Stomach (tissue), 9 donors: Measurements from ENCODE around the gene NUFIP2. TPM values are rescaled to one million over a fixed set of nuclear protein-coding genes. Genes with fewer than 3 reads are reported as not detected.

Experiments used
- DNase-seq, 2 donors: peaks; one replicate each; pipeline versions ENCODE4 v3.0.0 to v3.0.0-alpha.2; 2013 to 2019
- H3K27ac ChIP-seq, 5 donors: fragments of 200-600 bp in 4 of 5; sonication (generic) in 4 of 5; one replicate each; pipeline ENCODE4 v1.5.1; 2013 to 2019; ENCODE audit warnings: mild to moderate bottlenecking in 1 of 5, moderate library complexity in 1 of 5
- H3K27me3 ChIP-seq, 3 donors: fragments of 200-600 bp; sonication (generic); one replicate each; pipeline ENCODE4 v1.5.1; 2017 to 2019; ENCODE audit warnings: mixed run types in 1 of 3
- H3K36me3 ChIP-seq, 4 donors: fragments of 200-600 bp; sonication (generic); 1 replicate in 3 of 4; 2 replicates in 1 of 4; pipeline ENCODE4 v1.5.1; 2016 to 2019
- H3K4me1 ChIP-seq, 4 donors: fragments of 200-600 bp; sonication (generic); one replicate each; pipeline ENCODE4 v1.5.1; 2016 to 2019
- H3K4me3 ChIP-seq, 4 donors: fragments of 200-600 bp; sonication (generic) in 3 of 4; one replicate each; pipeline ENCODE4 v1.5.1; 2016 to 2019; ENCODE audit warnings: mild to moderate bottlenecking in 1 of 4
- H3K9me3 ChIP-seq, 4 donors: fragments of 200-600 bp; sonication (generic); one replicate each; pipeline ENCODE4 v1.5.1; 2016 to 2019
- EP300 ChIP-seq: sonication (generic); formaldehyde crosslinking; IDR thresholded peaks from one replicate; pipeline ENCODE4 v1.6.1; 2017; ENCODE audit warnings: antibody characterized with exemption
- POLR2A ChIP-seq, 4 donors: fragments of 450-650 bp; IDR thresholded peaks; one replicate each; pipeline ENCODE4 v1.6.1; 2016; ENCODE audit warnings: antibody characterized with exemption in 4 of 4, control low read depth in 2 of 4, mild to moderate bottlenecking in 1 of 4, moderate library complexity in 1 of 4
- POLR2AphosphoS5 ChIP-seq, 3 donors: sonication (generic); formaldehyde crosslinking; IDR thresholded peaks; one replicate each; pipeline ENCODE4 v1.6.1; 2016; ENCODE audit warnings: antibody characterized with exemption in 3 of 3
- WGBS, 5 donors: extraction: QIAGEN DNeasy Blood & Tissue Kit in 3 of 5; methylation state at CpG; one replicate each; pipeline versions ENCODE4 v1.1.5 to v1.1.7; 2013 to 2018; 5-methylcytosine and 5-hydroxymethylcytosine counted together
- intact Hi-C: fragments of 100-400 bp; cut with DNase I; formaldehyde crosslinking; loops from one replicate; pipeline ENCODE4 v1.15.1; 2023; ENCODE audit warnings: low total_unique reads
- polyA plus RNA-seq, 3 donors: library from polyadenylated mRNA; stranded (reverse); fragments of 200-250 nt; gene quantifications; one replicate each; pipeline ENCODE4 v1.2.3, GENCODE V29; 2013
- total RNA-seq, 5 donors: library from RNA; depleted of rRNA; stranded (reverse); fragments of >200 nt; gene quantifications; one replicate each; pipeline versions ENCODE4 v1.1.0 to v1.2.3, GENCODE V29; 2014 to 2016
- TF ChIP-seq, protein P1 (sequence below), 7 experiments: fragments of 450-650 bp in 4 of 7; fragments of 200-600 bp in 3 of 7; sonication (generic) in 3 of 7; IDR thresholded peaks; one replicate each; pipeline ENCODE4 v1.5.1; 2016 to 2019; ENCODE audit warnings: antibody characterized with exemption in 7 of 7, control low read depth in 2 of 7, mild to moderate bottlenecking in 1 of 7
- donor health status: healthy with polysubstance abuse.
- donor health status: Bipolar disorder and iron deficiency.
- donor health status: healthy.

NUFIP2 gene
- total and polyA plus RNA-seq, 8 donors, result 5.6 to 151 (median 27.8) TPM

DNA sequence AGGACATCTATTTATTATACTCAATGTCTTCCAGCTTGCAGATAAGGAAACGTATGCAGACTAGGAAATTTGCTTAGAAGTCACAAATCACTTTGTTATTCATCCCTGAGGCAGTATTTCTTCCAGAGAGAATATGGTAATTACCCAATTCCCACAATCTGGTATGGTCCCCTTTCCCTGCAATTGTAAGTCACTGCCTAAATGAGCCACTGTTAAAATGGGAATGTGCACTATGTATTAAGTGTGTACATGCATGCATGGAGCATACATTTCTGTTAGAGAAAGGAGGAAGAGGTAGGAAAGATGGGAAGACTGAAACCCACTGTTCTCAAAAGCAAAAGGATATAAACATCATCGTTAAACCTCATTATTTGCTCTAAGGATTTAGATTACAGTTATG lies 10.0 kb downstream of the NUFIP2 start:
- Histone ChIP-seq H3K4me1 (peaks cover 16 to 99% (median 69%) of the 10 kb centered on the region in 4 donors), H3K4me3 (peak overlapping the region in 1 of 4 donors; percentile 18), H3K27ac (no peak overlapping the region), H3K27me3 (no peaks in the 10 kb centered on the region), H3K36me3 (peaks cover 39 to 94% (median 87%) of the 10 kb centered on the region in 4 donors), H3K9me3 (no peaks in the 10 kb centered on the region)
- TF ChIP-seq EP300, result no peak
- no peak for TF ChIP-seq POLR2AphosphoS5 (IDR thresholded peaks at IDR 0.05)
- TF ChIP-seq POLR2A (IDR thresholded peaks at IDR 0.05), result no peak
- TF ChIP-seq, protein P1, sequence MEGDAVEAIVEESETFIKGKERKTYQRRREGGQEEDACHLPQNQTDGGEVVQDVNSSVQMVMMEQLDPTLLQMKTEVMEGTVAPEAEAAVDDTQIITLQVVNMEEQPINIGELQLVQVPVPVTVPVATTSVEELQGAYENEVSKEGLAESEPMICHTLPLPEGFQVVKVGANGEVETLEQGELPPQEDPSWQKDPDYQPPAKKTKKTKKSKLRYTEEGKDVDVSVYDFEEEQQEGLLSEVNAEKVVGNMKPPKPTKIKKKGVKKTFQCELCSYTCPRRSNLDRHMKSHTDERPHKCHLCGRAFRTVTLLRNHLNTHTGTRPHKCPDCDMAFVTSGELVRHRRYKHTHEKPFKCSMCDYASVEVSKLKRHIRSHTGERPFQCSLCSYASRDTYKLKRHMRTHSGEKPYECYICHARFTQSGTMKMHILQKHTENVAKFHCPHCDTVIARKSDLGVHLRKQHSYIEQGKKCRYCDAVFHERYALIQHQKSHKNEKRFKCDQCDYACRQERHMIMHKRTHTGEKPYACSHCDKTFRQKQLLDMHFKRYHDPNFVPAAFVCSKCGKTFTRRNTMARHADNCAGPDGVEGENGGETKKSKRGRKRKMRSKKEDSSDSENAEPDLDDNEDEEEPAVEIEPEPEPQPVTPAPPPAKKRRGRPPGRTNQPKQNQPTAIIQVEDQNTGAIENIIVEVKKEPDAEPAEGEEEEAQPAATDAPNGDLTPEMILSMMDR (IDR thresholded peaks at IDR 0.05), result no peak
- WGBS, 5 donors, result 40 to 49% (median 43%) methylated on average over 2 of the region's 2 CpGs
- intact Hi-C loops, result no loop called here
- no peak for DNase-seq

DNA sequence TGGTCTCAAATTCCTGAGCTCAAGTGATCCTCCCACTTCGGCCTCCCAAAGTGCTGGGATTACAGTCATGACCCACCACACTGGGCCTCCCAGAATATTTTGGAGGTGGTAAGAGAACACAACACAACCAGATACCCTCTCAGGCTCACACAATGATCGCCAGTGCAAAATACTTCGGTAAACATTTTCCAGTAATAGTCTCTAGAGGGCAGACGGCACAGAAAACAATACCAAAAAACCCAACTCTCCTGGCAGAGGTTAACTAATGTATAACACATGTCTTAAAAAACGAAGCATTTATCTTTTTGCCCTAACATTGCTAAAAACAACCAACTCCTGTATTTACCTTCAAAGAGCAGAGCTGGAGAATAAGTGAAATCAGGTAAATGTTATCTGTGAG lies 10.5 kb downstream of the NUFIP2 start:
- no peak for DNase-seq
- H3K4me1 ChIP-seq, result peaks cover 16 to 99% (median 66%) of the 10 kb centered on the region in 4 donors
- WGBS, 5 donors, result 61 to 65% (median 64%) methylated on average over 5 of the region's 5 CpGs
- intact Hi-C loops, result no loop called here
- H3K27ac ChIP-seq, result no peak overlapping the region
- TF ChIP-seq POLR2A (IDR thresholded peaks at IDR 0.05) (no peak), EP300 (no peak), POLR2AphosphoS5 (IDR thresholded peaks at IDR 0.05) (no peak)
- TF ChIP-seq, protein P1 (IDR thresholded peaks at IDR 0.05), result no peak
- H3K4me3 ChIP-seq, result peak overlapping the region in 1 of 4 donors; percentile 18
- no peaks in the 10 kb centered on the region for H3K27me3 ChIP-seq
- no peaks in the 10 kb centered on the region for H3K9me3 ChIP-seq
- H3K36me3 ChIP-seq, result peaks cover 43 to 99% (median 90%) of the 10 kb centered on the region in 4 donors

DNA sequence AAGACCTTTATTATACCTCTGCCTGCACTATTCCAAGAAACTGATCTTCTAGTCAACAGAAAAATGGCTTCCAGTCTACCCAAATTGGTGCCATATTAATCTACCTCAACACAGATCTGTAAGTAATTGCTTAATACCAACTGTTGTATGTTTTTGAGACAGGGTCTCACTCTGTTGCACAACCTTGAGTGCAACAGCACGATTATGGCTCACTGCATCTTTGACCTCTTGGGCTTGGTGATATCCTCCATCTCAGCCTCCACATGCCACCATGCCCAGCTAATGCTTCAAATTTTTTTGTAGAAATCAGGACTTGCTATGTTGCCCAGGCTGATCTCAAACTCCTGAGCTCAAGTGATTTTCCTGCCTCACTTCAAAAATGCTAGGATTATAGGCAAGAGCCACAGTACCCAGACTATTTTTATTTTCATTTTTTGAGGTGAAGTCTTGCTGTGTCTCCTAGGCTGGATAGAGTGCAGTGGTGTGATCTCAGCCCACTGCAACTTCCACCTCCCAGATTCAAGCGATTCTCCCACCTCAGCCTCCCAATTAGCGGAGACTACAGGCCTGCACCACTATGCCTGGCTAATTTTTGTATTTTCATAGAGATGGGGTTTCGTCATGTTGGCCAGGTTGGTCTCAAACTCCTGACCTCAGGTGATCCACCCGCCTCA lies 14.4 kb downstream of the NUFIP2 start:
- TF ChIP-seq, protein P1 (IDR thresholded peaks at IDR 0.05), result no peak
- TF ChIP-seq POLR2AphosphoS5 (IDR thresholded peaks at IDR 0.05) (no peak), POLR2A (IDR thresholded peaks at IDR 0.05) (no peak), EP300 (no peak)
- Histone ChIP-seq H3K27ac (no peak overlapping the region), H3K4me1 (peaks cover 44 to 96% (median 68%) of the 10 kb centered on the region in 4 donors), H3K4me3 (no peak overlapping the region), H3K36me3 (peaks cover 26 to 87% (median 74%) of the 10 kb centered on the region in 4 donors), H3K27me3 (no peaks in the 10 kb centered on the region), H3K9me3 (no peaks in the 10 kb centered on the region)
- WGBS, 5 donors, result 94 to 97% (median 95%) methylated on average over 5 of the region's 5 CpGs
- intact Hi-C loops, result no loop called here
- no peak for DNase-seq

DNA sequence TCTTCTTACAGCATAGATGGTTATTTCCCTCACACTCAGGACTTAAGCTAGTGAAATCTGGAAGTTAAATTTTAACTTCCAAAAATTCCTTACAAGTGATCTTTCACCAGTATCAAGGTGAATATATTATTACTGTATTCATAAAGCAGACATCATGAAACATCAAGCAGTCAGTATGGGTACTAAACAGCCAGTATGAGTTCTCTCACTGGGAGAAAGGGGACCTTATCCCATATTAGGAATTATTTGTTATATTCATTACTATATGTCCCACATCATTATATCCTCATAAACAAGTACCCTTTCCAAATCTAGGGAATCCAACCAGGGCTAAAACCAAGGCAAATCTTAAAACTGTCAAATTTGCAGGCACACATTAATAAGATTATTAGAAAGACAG lies 15.3 kb downstream of the NUFIP2 start:
- peaks cover 23 to 86% (median 73%) of the 10 kb centered on the region in 4 donors for H3K36me3 ChIP-seq
- H3K4me3 ChIP-seq, result no peak overlapping the region
- TF ChIP-seq, protein P1 (IDR thresholded peaks at IDR 0.05), result no peak
- TF ChIP-seq POLR2A (IDR thresholded peaks at IDR 0.05), result no peak
- no peak for TF ChIP-seq POLR2AphosphoS5 (IDR thresholded peaks at IDR 0.05)
- no peak for TF ChIP-seq EP300
- no peak for DNase-seq
- no peaks in the 10 kb centered on the region for H3K9me3 ChIP-seq
- intact Hi-C loops, result no loop called here
- H3K27ac ChIP-seq, result no peak overlapping the region
- no peaks in the 10 kb centered on the region for H3K27me3 ChIP-seq
- peaks cover 41 to 96% (median 69%) of the 10 kb centered on the region in 4 donors for H3K4me1 ChIP-seq
